Ovary (tissue), 9 donors: ENCODE results near the gene FIGN. TPM values are rescaled to one million over a fixed set of nuclear protein-coding genes. Genes with fewer than 3 reads are reported as not detected.

Source experiments
- DNase-seq, 5 donors: peaks; one replicate each; pipeline ENCODE4 v3.0.0-alpha.2; 2019 to 2020
- H3K27ac ChIP-seq, 2 donors: fragments of 200-600 bp; one replicate each; pipeline versions ENCODE4 v1.5.1 to v1.8.0; 2019 to 2022
- H3K27me3 ChIP-seq: fragments of 200-600 bp; one replicate; pipeline ENCODE4 v1.8.0; 2022
- H3K36me3 ChIP-seq: fragments of 200-600 bp; sonication (generic); one replicate; pipeline ENCODE4 v1.5.1; 2019
- H3K4me1 ChIP-seq: one replicate; pipeline ENCODE4 v1.8.1; 2013; ENCODE audit warnings: mild to moderate bottlenecking, moderate library complexity; ENCODE audit not compliant: insufficient read depth
- H3K4me3 ChIP-seq: fragments of 200-600 bp; sonication (generic); one replicate; pipeline ENCODE4 v1.5.1; 2017
- H3K9me3 ChIP-seq, 2 donors: fragments of 200-600 bp in 1 of 2; sonication (generic) in 1 of 2; one replicate each; pipeline versions ENCODE4 v1.5.1 to v1.8.1; 2013 to 2019; ENCODE audit warnings: mild to moderate bottlenecking in 1 of 2, moderate library complexity in 1 of 2
- CTCF ChIP-seq, 3 donors: fragments of 450-650 bp in 2 of 3; fragments of 200-600 bp in 1 of 3; IDR thresholded peaks; one replicate each; pipeline versions ENCODE4 v1.5.1 to v1.8.0; 2016 to 2022; ENCODE audit warnings: antibody characterized with exemption in 3 of 3, mild to moderate bottlenecking in 1 of 3
- EP300 ChIP-seq: sonication (generic); formaldehyde crosslinking; IDR thresholded peaks from one replicate; pipeline ENCODE4 v1.6.1; 2017; ENCODE audit warnings: antibody characterized with exemption
- POLR2A ChIP-seq: fragments of 450-650 bp; IDR thresholded peaks from one replicate; pipeline ENCODE4 v1.6.1; 2017; ENCODE audit warnings: antibody characterized with exemption, mild to moderate bottlenecking, moderate library complexity
- WGBS, 3 donors: extraction: QIAGEN DNeasy Blood & Tissue Kit in 1 of 3; methylation state at CpG; one replicate each; pipeline versions ENCODE4 v1.1.5 to v1.1.7; 2013 to 2017; 5-methylcytosine and 5-hydroxymethylcytosine counted together
- intact Hi-C, 4 donors: fragments of 100-400 bp; cut with DNase I; formaldehyde crosslinking; loops; one replicate each; pipeline versions ENCODE4 v1.11.0 to v1.15.1; 2022 to 2023
- polyA plus RNA-seq, 2 donors: library from polyadenylated mRNA; stranded (reverse); fragments of 200-250 nt in 1 of 2; fragments of 350-450 nt in 1 of 2; fragmentation: Illumina TruSeq in 1 of 2; extraction: RNeasy Lipid Tissue Mini Kit (QIAGEN cat#74804) in 1 of 2; gene quantifications; one replicate each; pipeline ENCODE4 v1.2.3, GENCODE V29; 2013 to 2014
- total RNA-seq, 7 donors: library from RNA; depleted of rRNA in 2 of 7; stranded (reverse); fragments of >200 nt in 2 of 7; fragmentation: NEBNext Ultra II Directional in 3 of 7; extraction: Animal tissue kit (Norgen Biotek cat#: 25700) in 3 of 7; gene quantifications; one replicate each; pipeline versions ENCODE4 v1.1.0 to v1.2.4, GENCODE V29; 2016 to 2023
- donor health status: DM: no; HTN: no; CAD: no; lungs with moderate emphysema.
- donor health status: DM: no; HTN: no; CAD: no.
- donor health status: Bipolar disorder and iron deficiency.
- donor health status: DM: yes; HTN: yes; CAD: no.
- donor health status: DM: no; HTN: no; CAD: no.
- donor health status: DM: yes; HTN: yes; CAD: no.

Gene FIGN
- total and polyA plus RNA-seq, 9 donors, result 2.4 to 15.5 (median 8.9) TPM

- no peak for TF ChIP-seq CTCF (IDR thresholded peaks at IDR 0.05)
- Histone ChIP-seq H3K27ac (no peak overlapping the region), H3K27me3 (no peaks in the 10 kb centered on the region), H3K4me3 (no peak overlapping the region), H3K4me1 (peaks cover 3% of the 10 kb centered on the region), H3K36me3 (no peaks in the 10 kb centered on the region), H3K9me3 (no peaks in the 10 kb centered on the region)
- DNase-seq, result no peak
- 86 to 93% (median 90%) methylated on average over 5 of the region's 5 CpGs for WGBS, 3 donors
- intact Hi-C loops, result no loop called here
Measured at GRCh38 chr2:163630836-163631235, 105.0 kb downstream of the FIGN start.

GRCh38 chr2:163626639-163627109 lies 109.1 kb downstream of the FIGN start:
- 41 to 70% (median 43%) methylated on average over 7 of the region's 7 CpGs for WGBS, 3 donors
- TF ChIP-seq EP300, result no peak
- TF ChIP-seq POLR2A, result no peak
- no peak for TF ChIP-seq CTCF (IDR thresholded peaks at IDR 0.05)

GRCh38 chr2:163626208-163626607 lies 109.6 kb downstream of the FIGN start:
- intact Hi-C loops, result no loop called here
- TF ChIP-seq CTCF (IDR thresholded peaks at IDR 0.05), result no peak
- no peak for TF ChIP-seq POLR2A
- TF ChIP-seq EP300, result no peak

More at GRCh38 chr2:163626639-163627109, 109.1 kb downstream of the FIGN start:
- Histone ChIP-seq H3K27ac (no peak overlapping the region), H3K36me3 (no peaks in the 10 kb centered on the region), H3K27me3 (no peaks in the 10 kb centered on the region), H3K4me1 (peaks cover 3% of the 10 kb centered on the region), H3K4me3 (no peak overlapping the region), H3K9me3 (no peaks in the 10 kb centered on the region)
- DNase-seq, result no peak
- intact Hi-C loops, result no loop called here

GRCh38 chr2:163625632-163626031 lies 110.2 kb downstream of the FIGN start:
- H3K36me3 ChIP-seq, result no peaks in the 10 kb centered on the region
- H3K4me3 ChIP-seq, result no peak overlapping the region
- no peaks in the 10 kb centered on the region for H3K9me3 ChIP-seq
- no peak overlapping the region for H3K27ac ChIP-seq
- no peak for TF ChIP-seq POLR2A
- no peak for TF ChIP-seq EP300
- no peak for TF ChIP-seq CTCF (IDR thresholded peaks at IDR 0.05)
- H3K27me3 ChIP-seq, result no peaks in the 10 kb centered on the region
- peaks cover 3% of the 10 kb centered on the region for H3K4me1 ChIP-seq
- DNase-seq, result no peak
- 71 to 79% (median 75%) methylated on average over 1 of the region's 1 CpG for WGBS, 3 donors
- intact Hi-C loops, result no loop called here

More at GRCh38 chr2:163626208-163626607, 109.6 kb downstream of the FIGN start:
- Histone ChIP-seq H3K27ac (no peak overlapping the region), H3K27me3 (no peaks in the 10 kb centered on the region), H3K9me3 (no peaks in the 10 kb centered on the region), H3K4me3 (no peak overlapping the region), H3K4me1 (peaks cover 3% of the 10 kb centered on the region), H3K36me3 (no peaks in the 10 kb centered on the region)
- no peak for DNase-seq
- WGBS, 3 donors, result 95 to 98% (median 96%) methylated on average over 1 of the region's 1 CpG
